HCT116 (cell line): ENCODE data around the gene ADCY10. TPM values are rescaled to one million over a fixed set of nuclear protein-coding genes. Genes with fewer than 3 reads are reported as not detected.

Experiments
- ATAC-seq: fragments of 200-7000 bp; cut with Tn5 transposase; 2 replicates; pipeline ENCODE4 v1.9.1; 2020; ENCODE audit warnings: mild to moderate bottlenecking, moderate library complexity
- BruUV-seq: library from RNA; stranded (reverse); fragments of 400-500 nt; replicated peaks from 2 replicates; lab custom pipeline; 2021; lab: Mats Ljungman, UMichigan
- CTCF ChIA-PET: fragments of 300-600 bp; sonication (Branson Sonifier 250); formaldehyde crosslinking; loops from one replicate; lab custom pipeline; 2021; ENCODE audit warnings: antibody characterized with exemption; lab: Charles Lee
- POLR2A ChIA-PET: fragments of 300-600, 350-600 bp; sonication (Branson Sonifier 250); formaldehyde crosslinking; loops from one replicate; lab custom pipeline; 2021; ENCODE audit warnings: antibody characterized with exemption; lab: Charles Lee
- RAD21 ChIA-PET, 2 experiments: fragments of 300-600 bp; sonication (Branson Sonifier 250); formaldehyde crosslinking; loops; one replicate each; lab custom pipeline; 2023; ENCODE audit warnings: low total read pairs in 2 of 2; ENCODE audit not compliant: uncharacterized antibody in 2 of 2, unreplicated experiment in 2 of 2, low non-redundant PET in 1 of 2; lab: Charles Lee
- DNase-seq: peaks from one replicate; pipeline ENCODE4 v3.0.0-alpha.2; 2010; ENCODE audit warnings: low read depth, low spot score
- H2AFZ ChIP-seq: fragments of 200-600 bp; shearing (Covaris generic), sonication (generic); 2 replicates; pipeline ENCODE4 v1.6.1; 2017; ENCODE audit warnings: low read depth, mixed run types, mixed read lengths, antibody characterized with exemption, low read length; ENCODE audit not compliant: poor library complexity, severe bottlenecking
- H3K27ac ChIP-seq: 2 replicates; pipeline ENCODE4 v1.5.1; 2012; ENCODE audit warnings: low read depth, low read length
- H3K27me3 ChIP-seq: fragments of 200-600 bp; sonication (generic); 2 replicates; pipeline ENCODE4 v1.6.1; 2016; ENCODE audit warnings: mixed run types, low read length, mixed read lengths; ENCODE audit not compliant: insufficient read depth
- H3K36me3 ChIP-seq, 2 experiments: fragments of 200-500 bp in 1 of 2; fragments of 200-600 bp in 1 of 2; sonication (Bioruptor generic) in 1 of 2; sonication (generic) in 1 of 2; 2 replicates each; pipeline versions ENCODE4 v1.5.1 to v1.6.1; 2014 to 2016; ENCODE audit warnings: low read length in 2 of 2, inconsistent platforms in 1 of 2, mixed read lengths in 1 of 2, mixed run types in 1 of 2; ENCODE audit not compliant: insufficient read depth in 2 of 2, control insufficient read depth in 1 of 2
- H3K4me1 ChIP-seq, 2 experiments: fragments of 200-600 bp in 1 of 2; sonication (generic) in 1 of 2; 2 replicates each; pipeline versions ENCODE4 v1.5.1 to v1.6.1; 2012 to 2017; ENCODE audit warnings: low read length in 2 of 2, inconsistent platforms in 1 of 2, mild to moderate bottlenecking in 1 of 2, mixed read lengths in 1 of 2, mixed run types in 1 of 2, moderate library complexity in 1 of 2; ENCODE audit not compliant: insufficient read depth in 2 of 2, control insufficient read depth in 1 of 2
- H3K4me2 ChIP-seq: fragments of 200-600 bp; sonication (generic); 2 replicates; pipeline ENCODE4 v1.6.1; 2017; ENCODE audit warnings: mixed run types, low read length, mixed read lengths
- H3K4me3 ChIP-seq, 2 experiments: fragments of 200-600 bp in 1 of 2; sonication (generic) in 1 of 2; replicated peaks in 1 of 2; 2 replicates each; pipeline ENCODE4 v1.5.1; 2011 to 2016; ENCODE audit warnings: low read length in 2 of 2, control low read depth in 1 of 2, low read depth in 1 of 2, mild to moderate bottlenecking in 1 of 2, mixed read lengths in 1 of 2, mixed run types in 1 of 2
- H3K79me2 ChIP-seq: fragments of 200-600 bp; sonication (generic); 2 replicates; pipeline ENCODE4 v1.6.1; 2017; ENCODE audit warnings: mild to moderate bottlenecking, mixed run types, low read length, moderate library complexity, mixed read lengths; ENCODE audit not compliant: insufficient read depth
- H3K9ac ChIP-seq: fragments of 200-600 bp; sonication (generic); 2 replicates; pipeline ENCODE4 v1.6.1; 2016; ENCODE audit warnings: low read length, mixed read lengths
- H3K9me2 ChIP-seq: fragments of 200-600 bp; sonication (generic), shearing (Covaris generic); 2 replicates; pipeline ENCODE4 v1.6.1; 2017; ENCODE audit warnings: mixed run types, mild to moderate bottlenecking, moderate library complexity; ENCODE audit not compliant: insufficient read depth
- H3K9me3 ChIP-seq, 2 experiments: fragments of 200-500 bp in 1 of 2; fragments of 200-600 bp in 1 of 2; sonication (Bioruptor generic) in 1 of 2; sonication (generic) in 1 of 2; 2 replicates each; pipeline ENCODE4 v1.6.1; 2014 to 2017; ENCODE audit warnings: low read length in 2 of 2, mixed read lengths in 2 of 2, inconsistent platforms in 1 of 2, low read depth in 1 of 2, mild to moderate bottlenecking in 1 of 2, mixed run types in 1 of 2, moderate library complexity in 1 of 2; ENCODE audit not compliant: control insufficient read depth in 1 of 2, insufficient read depth in 1 of 2
- H4K20me1 ChIP-seq: fragments of 200-600 bp; sonication (generic), shearing (Covaris generic); 2 replicates; pipeline ENCODE4 v1.6.1; 2017; ENCODE audit warnings: mixed run types, mild to moderate bottlenecking, moderate library complexity; ENCODE audit not compliant: insufficient read depth
- CBX3 ChIP-seq: IDR thresholded peaks from 2 replicates; pipeline ENCODE4 v1.6.1; 2012; ENCODE audit warnings: low read depth
- EZH2phosphoT487 ChIP-seq: fragments of 200-600 bp; IDR thresholded peaks from 2 replicates; pipeline ENCODE4 v1.6.1; 2018; ENCODE audit warnings: antibody characterized with exemption, borderline replicate concordance
- FOSL1 ChIP-seq: IDR thresholded peaks from 2 replicates; pipeline ENCODE4 v1.6.1; 2012; ENCODE audit warnings: low read depth
- JUND ChIP-seq: IDR thresholded peaks from 2 replicates; pipeline ENCODE4 v1.6.1; 2012
- POLR2A ChIP-seq: IDR thresholded peaks from 2 replicates; pipeline ENCODE4 v1.7.0; 2011; ENCODE audit warnings: borderline replicate concordance; ENCODE audit not compliant: insufficient read depth, insufficient read length; ENCODE audit errors: extremely low read depth
- SIN3A ChIP-seq: IDR thresholded peaks from 2 replicates; pipeline ENCODE4 v1.6.1; 2012; ENCODE audit warnings: low read depth
- SP1 ChIP-seq: IDR thresholded peaks from 2 replicates; pipeline ENCODE4 v1.6.1; 2012; ENCODE audit warnings: low read depth
- ZFX ChIP-seq: fragments of 450-650 bp; IDR thresholded peaks from 2 replicates; pipeline ENCODE4 v1.6.1; 2017
- ZNF274 ChIP-seq: fragments of 200-500 bp; sonication (Bioruptor generic); IDR thresholded peaks from 2 replicates; pipeline ENCODE4 v1.6.1; 2014; ENCODE audit warnings: mild to moderate bottlenecking, low read depth, low read length, inconsistent platforms
- intact Hi-C: fragments of 100-400 bp; cut with micrococcal nuclease; formaldehyde crosslinking; loops from 2 replicates; pipeline ENCODE4 v1.10.0; 2022
- total RNA-seq: library from RNA; stranded (reverse); gene quantifications from one replicate; pipeline ENCODE4 v1.2.1, GENCODE V29; 2021; ENCODE audit not compliant: unreplicated experiment
- TF ChIP-seq, protein P1 (sequence below): IDR thresholded peaks from 2 replicates; pipeline ENCODE4 v1.6.1; 2012
- TF ChIP-seq, protein P2 (sequence below): IDR thresholded peaks from 2 replicates; pipeline ENCODE4 v1.6.1; 2012

ADCY10 gene
- total RNA-seq, 1 experiment from 2014 or later = 0.30 TPM

DNA sequence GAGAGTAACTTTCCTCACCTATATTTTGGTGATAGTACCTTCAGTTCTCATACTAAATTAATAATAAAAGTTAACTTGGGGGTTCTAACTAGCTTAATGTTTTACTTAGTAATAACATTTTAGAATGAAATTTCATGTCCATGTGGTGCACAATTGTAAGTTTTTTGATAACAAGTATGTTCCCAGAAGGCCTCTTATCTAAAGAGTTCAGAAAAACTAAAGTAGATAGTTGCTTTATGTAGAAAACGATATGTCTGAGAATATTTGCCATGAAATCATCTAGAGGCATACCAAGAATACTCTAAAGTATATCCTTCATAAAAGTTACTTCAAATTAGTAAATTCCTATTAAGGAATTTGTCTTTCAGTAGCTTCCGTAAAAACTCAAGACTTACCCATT is 10.2 kb upstream of the ADCY10 start:
- Histone ChIP-seq H3K4me1 (peaks cover 0 to 15% of the 10 kb centered on the region in 2 experiments; a peak in 2 of 4 replicates), H3K79me2 (0 out of 2 replicates have a peak, but pooled peaks cover 7% of the 10 kb centered on the region), H3K36me3 (no peaks in the 10 kb centered on the region), H3K9me2 (no peaks in the 10 kb centered on the region), H3K27ac (no peak overlapping the region), H3K4me2 (no peak overlapping the region), H3K4me3 (no peak overlapping the region), H3K9ac (no peak overlapping the region), H3K9me3 (no peaks in the 10 kb centered on the region), H2AFZ (no peak overlapping the region)
- no peak for DNase-seq
- ChIA-PET POLR2A (interaction anchor here (1.8 kb wide), 1 partner anchor 12 kb away, joined by 6 read pairs; the partner anchor contains the start of genes DCAF6 and MPC2), CTCF (no interaction called here), RAD21 (no interaction called here)
- BruUV-seq = no TSS peak
- no peak for TF ChIP-seq CBX3
- TF ChIP-seq FOSL1 = no peak
- no peak for TF ChIP-seq EZH2phosphoT487
- no peak for TF ChIP-seq ZNF274
- TF ChIP-seq ZFX = no peak
- TF ChIP-seq JUND = no peak
- TF ChIP-seq, protein P1, sequence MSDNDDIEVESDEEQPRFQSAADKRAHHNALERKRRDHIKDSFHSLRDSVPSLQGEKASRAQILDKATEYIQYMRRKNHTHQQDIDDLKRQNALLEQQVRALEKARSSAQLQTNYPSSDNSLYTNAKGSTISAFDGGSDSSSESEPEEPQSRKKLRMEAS = no peak
- no peak for TF ChIP-seq POLR2A
- TF ChIP-seq SIN3A = no peak
- no peak for TF ChIP-seq SP1
- TF ChIP-seq, protein P2, sequence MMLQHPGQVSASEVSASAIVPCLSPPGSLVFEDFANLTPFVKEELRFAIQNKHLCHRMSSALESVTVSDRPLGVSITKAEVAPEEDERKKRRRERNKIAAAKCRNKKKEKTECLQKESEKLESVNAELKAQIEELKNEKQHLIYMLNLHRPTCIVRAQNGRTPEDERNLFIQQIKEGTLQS = no peak
- TF ChIP-seq, all 23 proteins: peak for 0
- Histone ChIP-seq H3K27me3 (no peaks in the 10 kb centered on the region), H4K20me1 (no peaks in the 10 kb centered on the region)
- ATAC-seq = no peak
- intact Hi-C loops = no loop called here
